ENCODE measurements around the gene FAM111A.

Gene FAM111A

DNA sequence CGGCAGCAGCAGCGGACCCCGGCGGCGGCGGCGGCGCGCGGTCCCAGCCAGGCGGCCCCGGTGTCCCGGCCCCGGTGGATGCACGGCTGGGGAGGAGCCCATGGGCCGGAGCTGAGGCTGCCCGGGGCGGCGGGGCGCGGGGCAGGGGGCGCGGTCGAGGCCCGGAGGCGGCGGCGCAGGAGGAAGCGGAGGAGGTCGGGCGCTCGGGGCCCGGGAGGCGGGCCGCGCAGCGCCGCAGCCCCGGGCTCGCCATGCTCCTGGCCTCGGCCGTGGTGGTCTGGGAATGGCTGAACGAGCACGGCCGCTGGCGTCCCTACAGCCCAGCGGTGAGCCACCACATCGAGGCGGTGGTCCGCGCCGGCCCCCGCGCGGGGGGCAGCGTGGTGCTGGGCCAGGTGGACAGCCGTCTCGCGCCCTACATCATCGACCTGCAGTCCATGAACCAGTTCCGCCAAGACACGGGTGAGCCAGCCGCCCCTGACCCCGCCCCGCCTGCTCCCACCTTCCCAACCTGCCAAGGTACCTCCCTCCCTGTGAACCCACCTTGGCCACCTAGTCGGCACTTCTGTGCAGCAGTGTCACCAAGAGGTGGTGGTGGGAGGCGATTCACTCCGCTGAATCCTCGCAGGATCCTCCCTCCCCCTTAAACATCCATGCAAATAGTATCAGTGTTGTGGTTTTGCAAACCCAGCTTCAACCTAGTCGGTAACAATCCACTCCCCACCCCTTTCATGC lies 29.9 kb downstream of the FAM111A start:
- Histone ChIP-seq H3K27ac (ENCODE audit: low read depth, low read length) (no peak overlapping the region), H3K36me3 (ENCODE audit: insufficient read depth, low read length) (no peaks in the 10 kb centered on the region), H3K4me1 (ENCODE audit: control insufficient read depth, insufficient read depth, low read length, unreplicated experiment) (peaks cover 7% of the 10 kb centered on the region), H3K79me2 (ENCODE audit: control insufficient read depth, insufficient read depth, low read length, unreplicated experiment) (no peaks in the 10 kb centered on the region), H2AFZ (ENCODE audit: low read length, unreplicated experiment) (peak overlapping the region; percentile 99), H3K27me3 (ENCODE audit: insufficient read depth, low read length) (peaks cover 26% of the 10 kb centered on the region), H3K4me3 (ENCODE audit: low read depth, low read length) (peak overlapping the region; percentile 86)

DNA sequence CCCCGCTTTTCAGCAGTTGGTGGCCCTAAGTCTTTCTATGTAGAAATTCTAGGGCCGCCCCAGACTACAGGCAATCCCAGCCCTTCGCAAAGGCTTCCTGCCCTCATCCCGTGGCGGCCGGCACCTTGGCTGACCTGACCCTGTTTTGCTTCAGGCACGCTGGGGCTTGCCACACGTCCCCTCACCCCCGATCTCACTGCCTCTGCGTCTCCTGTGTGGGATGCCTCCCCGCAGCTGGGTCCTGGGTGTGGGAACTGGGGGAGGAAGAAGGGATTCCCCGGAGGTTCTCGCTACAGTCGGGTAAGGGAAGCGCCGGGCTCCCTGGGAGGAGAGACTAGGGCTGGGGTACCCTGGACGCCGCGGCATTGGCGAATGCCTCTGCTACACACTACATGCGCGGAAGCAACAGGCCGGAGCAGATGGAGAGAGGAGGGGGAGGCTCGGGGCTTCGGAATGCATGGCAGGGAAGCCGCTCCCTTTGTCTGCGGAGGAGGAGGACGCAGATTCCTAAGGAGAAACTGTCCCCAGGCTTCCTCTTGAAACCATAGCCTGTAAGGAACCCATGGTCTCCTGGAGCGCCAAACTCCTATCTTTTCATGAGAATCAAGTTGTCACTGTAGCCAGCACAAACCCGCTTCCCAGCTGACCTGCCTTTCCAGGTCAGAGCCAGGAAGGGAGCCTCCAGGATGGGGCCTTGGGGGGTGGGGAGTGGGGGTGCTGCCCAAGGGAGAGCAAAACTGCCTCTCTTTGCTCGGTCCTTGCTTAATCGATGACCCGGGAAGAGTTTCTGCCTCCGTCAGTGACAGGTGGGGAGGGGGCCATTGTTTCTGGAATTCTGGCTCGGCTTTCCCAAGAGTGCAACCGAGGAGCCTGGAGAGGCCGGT lies 30.7 kb downstream of the FAM111A start:
- H3K79me2 ChIP-seq (ENCODE audit: control insufficient read depth, insufficient read depth, low read length, unreplicated experiment) = no peaks in the 10 kb centered on the region
- H3K27ac ChIP-seq (ENCODE audit: low read depth, low read length) = no peak overlapping the region
- no peaks in the 10 kb centered on the region for H3K36me3 ChIP-seq (ENCODE audit: insufficient read depth, low read length)
- H2AFZ ChIP-seq (ENCODE audit: low read length, unreplicated experiment) = peak overlapping the region; percentile 36
- peaks cover 7% of the 10 kb centered on the region for H3K4me1 ChIP-seq (ENCODE audit: control insufficient read depth, insufficient read depth, low read length, unreplicated experiment)
- peak overlapping the region; percentile 86 for H3K4me3 ChIP-seq (ENCODE audit: low read depth, low read length)
- H3K27me3 ChIP-seq (ENCODE audit: insufficient read depth, low read length) = peaks cover 26% of the 10 kb centered on the region

GRCh38 chr11:59173964-59174663 lies 31.5 kb downstream of the FAM111A start:
- H3K4me1 ChIP-seq (ENCODE audit: control insufficient read depth, insufficient read depth, low read length, unreplicated experiment) = peaks cover 7% of the 10 kb centered on the region
- H3K36me3 ChIP-seq (ENCODE audit: insufficient read depth, low read length) = no peaks in the 10 kb centered on the region
- H3K4me3 ChIP-seq (ENCODE audit: low read depth, low read length) = peak overlapping the region; percentile 86; the same call in 1 of the 2 replicates
- H3K27ac ChIP-seq (ENCODE audit: low read depth, low read length) = no peak overlapping the region
- no peaks in the 10 kb centered on the region for H3K79me2 ChIP-seq (ENCODE audit: control insufficient read depth, insufficient read depth, low read length, unreplicated experiment)
- H3K27me3 ChIP-seq (ENCODE audit: insufficient read depth, low read length) = peaks cover 26% of the 10 kb centered on the region
- no peak overlapping the region for H2AFZ ChIP-seq (ENCODE audit: low read length, unreplicated experiment)

DNA sequence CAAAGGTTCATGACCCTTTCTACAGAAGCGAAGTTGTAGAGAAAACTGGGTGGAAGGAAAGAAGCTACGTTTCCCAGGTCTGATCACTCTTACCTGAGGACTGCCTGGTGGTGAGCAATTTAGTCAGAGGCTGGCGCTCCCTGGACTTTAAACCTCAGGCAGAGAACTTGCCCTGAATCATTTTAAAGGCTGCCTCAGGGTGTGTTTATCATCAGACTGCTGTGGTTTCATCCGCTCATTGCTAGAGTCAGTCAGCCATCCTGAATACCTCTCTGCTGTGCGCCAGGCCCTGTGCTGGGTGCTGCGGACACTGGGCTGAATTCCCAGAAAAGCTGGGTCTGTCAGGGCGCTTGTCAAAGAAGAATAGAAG lies 32.0 kb downstream of the FAM111A start:
- H3K4me3 ChIP-seq (ENCODE audit: low read depth, low read length) = no peak overlapping the region
- no peaks in the 10 kb centered on the region for H3K36me3 ChIP-seq (ENCODE audit: insufficient read depth, low read length)
- H3K4me1 ChIP-seq (ENCODE audit: control insufficient read depth, insufficient read depth, low read length, unreplicated experiment) = peaks cover 7% of the 10 kb centered on the region
- H3K79me2 ChIP-seq (ENCODE audit: control insufficient read depth, insufficient read depth, low read length, unreplicated experiment) = no peaks in the 10 kb centered on the region
- no peak overlapping the region for H2AFZ ChIP-seq (ENCODE audit: low read length, unreplicated experiment)
- no peak overlapping the region for H3K27ac ChIP-seq (ENCODE audit: low read depth, low read length)
- peaks cover 26% of the 10 kb centered on the region for H3K27me3 ChIP-seq (ENCODE audit: insufficient read depth, low read length)

DNA sequence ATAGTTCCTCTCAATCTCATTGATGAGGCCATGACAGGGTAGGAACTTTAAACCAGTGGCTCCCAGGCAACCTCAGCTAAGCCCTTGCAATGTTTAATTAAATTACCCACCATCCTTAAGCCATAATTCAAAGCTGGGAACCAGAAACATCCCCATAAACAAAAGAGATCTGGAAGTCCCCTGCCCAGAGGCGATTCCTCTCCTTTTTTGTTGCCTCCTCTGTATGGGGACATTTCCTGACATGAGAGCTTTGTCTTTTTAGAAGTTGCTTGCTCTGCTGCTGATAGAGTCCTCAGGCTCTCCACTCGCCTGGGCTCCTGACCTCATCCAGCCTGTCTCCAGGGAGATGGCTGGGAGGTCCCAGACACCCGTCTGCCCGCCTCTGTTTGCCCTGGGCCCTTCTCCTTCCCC lies 32.4 kb downstream of the FAM111A start:
- Histone ChIP-seq H3K36me3 (ENCODE audit: insufficient read depth, low read length) (no peaks in the 10 kb centered on the region), H3K79me2 (ENCODE audit: control insufficient read depth, insufficient read depth, low read length, unreplicated experiment) (no peaks in the 10 kb centered on the region), H3K4me3 (ENCODE audit: low read depth, low read length) (no peak overlapping the region), H2AFZ (ENCODE audit: low read length, unreplicated experiment) (no peak overlapping the region), H3K27me3 (ENCODE audit: insufficient read depth, low read length) (peaks cover 23% of the 10 kb centered on the region), H3K27ac (ENCODE audit: low read depth, low read length) (no peak overlapping the region), H3K4me1 (ENCODE audit: control insufficient read depth, insufficient read depth, low read length, unreplicated experiment) (peaks cover 7% of the 10 kb centered on the region)

GRCh38 chr11:59176330-59176729 lies 33.7 kb downstream of the FAM111A start:
- H2AFZ ChIP-seq (ENCODE audit: low read length, unreplicated experiment) = no peak overlapping the region
- H3K79me2 ChIP-seq (ENCODE audit: control insufficient read depth, insufficient read depth, low read length, unreplicated experiment) = no peaks in the 10 kb centered on the region
- H3K4me3 ChIP-seq (ENCODE audit: low read depth, low read length) = no peak overlapping the region
- H3K4me1 ChIP-seq (ENCODE audit: control insufficient read depth, insufficient read depth, low read length, unreplicated experiment) = peaks cover 7% of the 10 kb centered on the region
- no peaks in the 10 kb centered on the region for H3K36me3 ChIP-seq (ENCODE audit: insufficient read depth, low read length)
- no peak overlapping the region for H3K27ac ChIP-seq (ENCODE audit: low read depth, low read length)
- peaks cover 19% of the 10 kb centered on the region for H3K27me3 ChIP-seq (ENCODE audit: insufficient read depth, low read length)

- H3K27ac ChIP-seq (ENCODE audit: low read depth, low read length) = no peak overlapping the region
- no peaks in the 10 kb centered on the region for H3K79me2 ChIP-seq (ENCODE audit: control insufficient read depth, insufficient read depth, low read length, unreplicated experiment)
- H3K4me3 ChIP-seq (ENCODE audit: low read depth, low read length) = no peak overlapping the region
- H3K36me3 ChIP-seq (ENCODE audit: insufficient read depth, low read length) = no peaks in the 10 kb centered on the region
- H2AFZ ChIP-seq (ENCODE audit: low read length, unreplicated experiment) = no peak overlapping the region
- peaks cover 7% of the 10 kb centered on the region for H3K4me1 ChIP-seq (ENCODE audit: control insufficient read depth, insufficient read depth, low read length, unreplicated experiment)
- peaks cover 10% of the 10 kb centered on the region; the same call in 1 of the 2 replicates for H3K27me3 ChIP-seq (ENCODE audit: insufficient read depth, low read length)
These were observed 35.7 kb downstream of the FAM111A start for GRCh38 chr11:59178402-59178801.

DNA sequence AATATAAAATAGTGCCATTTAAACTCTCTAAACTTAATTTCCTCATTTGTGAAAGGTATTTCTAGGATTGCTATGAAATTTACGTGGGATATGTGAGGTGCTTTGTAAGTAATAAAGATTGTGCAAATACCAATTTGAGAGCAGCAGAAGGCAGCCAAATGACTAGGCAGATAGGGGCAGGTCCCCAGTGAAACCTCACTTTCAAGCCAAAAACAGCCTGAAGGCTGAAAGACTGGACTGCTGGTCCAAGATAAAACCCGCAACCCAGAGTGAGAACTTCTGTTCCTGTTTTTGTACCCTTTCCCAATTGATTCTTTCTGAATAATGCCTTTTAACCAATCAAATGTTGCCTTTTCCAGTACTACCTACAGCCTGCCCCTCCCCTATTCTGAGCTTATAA lies 36.5 kb downstream of the FAM111A start:
- no peak overlapping the region for H3K27ac ChIP-seq (ENCODE audit: low read depth, low read length)
- no peak overlapping the region for H3K4me3 ChIP-seq (ENCODE audit: low read depth, low read length)
- no peaks in the 10 kb centered on the region for H3K79me2 ChIP-seq (ENCODE audit: control insufficient read depth, insufficient read depth, low read length, unreplicated experiment)
- H3K4me1 ChIP-seq (ENCODE audit: control insufficient read depth, insufficient read depth, low read length, unreplicated experiment) = peaks cover under 1% of the 10 kb centered on the region
- no peaks in the 10 kb centered on the region for H3K36me3 ChIP-seq (ENCODE audit: insufficient read depth, low read length)
- H2AFZ ChIP-seq (ENCODE audit: low read length, unreplicated experiment) = no peak overlapping the region
- 0 out of 2 replicates have a peak, but pooled peaks cover 7% of the 10 kb centered on the region for H3K27me3 ChIP-seq (ENCODE audit: insufficient read depth, low read length)

DNA sequence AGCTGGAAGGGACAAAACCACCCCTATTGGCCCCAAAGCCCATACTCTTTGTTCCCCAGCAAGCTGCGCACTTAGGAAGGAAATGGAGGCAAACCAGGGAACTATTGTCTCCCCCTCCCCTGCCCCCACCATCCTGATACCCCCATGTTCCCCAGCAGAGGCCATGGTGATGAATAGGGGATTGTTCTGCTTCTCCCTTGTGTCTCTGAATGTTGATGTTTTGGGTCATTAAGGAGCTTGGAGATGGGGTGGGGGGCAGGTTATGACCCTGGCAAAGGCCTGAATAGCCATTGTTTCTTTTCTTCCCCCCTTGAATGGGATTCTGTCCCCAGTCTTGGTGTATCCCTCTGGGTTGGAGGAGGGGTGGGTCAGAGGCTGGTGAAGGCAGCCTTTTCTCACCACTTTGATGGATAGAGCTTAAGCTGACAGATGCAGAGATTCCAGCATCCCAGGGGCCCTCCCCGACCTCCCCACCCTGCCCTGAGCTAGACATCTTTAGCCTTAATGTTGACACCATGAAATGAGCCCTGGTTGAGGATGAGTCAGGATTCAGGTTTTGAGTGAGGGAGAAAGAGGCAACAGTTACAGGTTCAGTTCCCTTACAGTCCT lies 37.6 kb downstream of the FAM111A start:
- Histone ChIP-seq H3K4me3 (ENCODE audit: low read depth, low read length) (no peak overlapping the region), H3K27ac (ENCODE audit: low read depth, low read length) (no peak overlapping the region), H3K79me2 (ENCODE audit: control insufficient read depth, insufficient read depth, low read length, unreplicated experiment) (no peaks in the 10 kb centered on the region), H3K27me3 (ENCODE audit: insufficient read depth, low read length) (0 out of 2 replicates have a peak, but pooled peaks cover 7% of the 10 kb centered on the region), H3K4me1 (ENCODE audit: control insufficient read depth, insufficient read depth, low read length, unreplicated experiment) (no peaks in the 10 kb centered on the region), H3K36me3 (ENCODE audit: insufficient read depth, low read length) (no peaks in the 10 kb centered on the region), H2AFZ (ENCODE audit: low read length, unreplicated experiment) (no peak overlapping the region)

DNA sequence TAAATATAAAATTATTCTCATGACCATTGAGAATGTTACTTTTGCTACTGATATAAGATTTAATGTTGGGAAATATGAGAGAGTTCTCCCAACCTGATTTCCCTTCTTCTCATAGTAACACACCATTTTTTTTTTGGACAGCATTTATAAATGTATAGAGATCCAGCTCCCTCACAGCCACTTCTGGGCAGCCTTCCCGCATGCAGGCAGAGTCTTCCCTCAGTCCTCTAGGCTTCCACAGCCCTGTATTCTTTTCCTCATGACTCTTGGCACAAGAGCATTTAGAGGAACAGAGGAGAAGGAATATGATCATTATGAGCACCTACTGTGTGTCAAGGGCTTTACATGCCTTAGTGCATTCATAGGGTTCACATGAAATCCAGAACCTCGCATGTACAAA lies 38.3 kb downstream of the FAM111A start:
- Histone ChIP-seq H2AFZ (ENCODE audit: low read length, unreplicated experiment) (no peak overlapping the region), H3K36me3 (ENCODE audit: insufficient read depth, low read length) (no peaks in the 10 kb centered on the region), H3K4me1 (ENCODE audit: control insufficient read depth, insufficient read depth, low read length, unreplicated experiment) (no peaks in the 10 kb centered on the region), H3K27me3 (ENCODE audit: insufficient read depth, low read length) (peaks cover 9% of the 10 kb centered on the region; the same call in 1 of the 2 replicates), H3K27ac (ENCODE audit: low read depth, low read length) (no peak overlapping the region), H3K4me3 (ENCODE audit: low read depth, low read length) (no peak overlapping the region), H3K79me2 (ENCODE audit: control insufficient read depth, insufficient read depth, low read length, unreplicated experiment) (no peaks in the 10 kb centered on the region)
